ENCODE results near the gene RXRA.

The RXRA gene

DNA sequence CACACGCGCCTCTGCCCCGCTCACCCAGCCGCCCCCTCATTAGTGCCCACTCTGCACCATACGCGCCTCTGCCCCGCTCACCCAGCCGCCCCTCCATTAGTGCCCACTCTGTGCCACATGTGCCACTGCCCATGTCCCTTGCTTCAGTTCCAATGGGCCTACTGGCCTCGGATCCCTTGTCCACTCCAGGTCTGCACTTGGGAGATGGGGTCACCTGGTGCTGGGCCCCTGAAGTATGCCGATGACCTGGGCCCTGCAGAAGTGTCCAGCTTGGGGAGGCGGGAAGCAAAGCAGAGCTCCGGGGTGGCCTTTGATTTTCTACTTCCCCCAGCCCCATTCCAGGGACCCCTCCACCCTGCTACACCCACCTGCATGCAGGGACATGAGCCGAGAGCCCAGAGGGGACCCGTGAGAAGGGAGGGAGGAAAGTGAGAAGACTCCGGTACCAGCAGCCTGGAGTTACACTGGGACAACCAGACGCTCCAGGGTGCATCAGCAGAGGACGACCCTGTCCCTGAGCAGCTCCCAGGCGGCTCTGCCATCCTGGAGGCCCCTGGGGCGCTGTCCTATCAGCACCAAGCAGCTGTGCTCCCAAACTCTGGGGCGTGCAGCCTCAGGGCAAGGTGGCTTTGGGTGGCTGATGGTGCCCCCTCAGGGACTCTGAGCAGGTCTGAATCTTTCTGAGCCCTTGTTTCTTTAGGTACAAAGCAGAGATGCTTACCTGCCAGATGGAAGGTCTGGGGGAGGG lies 140.8 kb downstream of the RXRA start:
- TF ChIP-seq CTCF (conservative IDR thresholded peaks at IDR 0.05; ENCODE audit: low read length) = no peak
- no peak for DNase-seq (ENCODE audit: low read depth)
- no peak overlapping the region for H3K4me3 ChIP-seq (ENCODE audit: low read length)

DNA sequence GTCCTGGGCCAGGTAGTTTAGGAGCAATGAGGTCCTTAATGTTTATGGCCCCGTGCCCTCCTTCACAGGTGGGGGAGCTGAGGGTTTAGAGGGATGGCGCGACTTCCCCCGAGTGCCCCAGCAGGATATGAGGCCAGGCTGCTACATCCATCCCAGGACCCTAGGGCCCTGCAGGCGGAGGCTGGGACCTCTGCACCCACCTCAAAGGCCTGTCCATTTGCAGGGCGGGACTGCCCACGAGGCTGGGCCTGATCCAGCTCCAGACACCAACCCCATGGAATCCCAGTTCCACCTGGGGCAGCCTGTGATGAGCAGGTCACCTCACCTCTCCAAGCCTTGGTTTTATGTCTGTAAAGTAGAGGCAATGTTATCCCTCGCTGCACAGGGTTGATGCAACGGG lies 142.1 kb downstream of the RXRA start:
- no peak for DNase-seq (ENCODE audit: low read depth)
- H3K4me3 ChIP-seq (ENCODE audit: low read length) = no peak overlapping the region
- TF ChIP-seq CTCF (conservative IDR thresholded peaks at IDR 0.05; ENCODE audit: low read length) = no peak

DNA sequence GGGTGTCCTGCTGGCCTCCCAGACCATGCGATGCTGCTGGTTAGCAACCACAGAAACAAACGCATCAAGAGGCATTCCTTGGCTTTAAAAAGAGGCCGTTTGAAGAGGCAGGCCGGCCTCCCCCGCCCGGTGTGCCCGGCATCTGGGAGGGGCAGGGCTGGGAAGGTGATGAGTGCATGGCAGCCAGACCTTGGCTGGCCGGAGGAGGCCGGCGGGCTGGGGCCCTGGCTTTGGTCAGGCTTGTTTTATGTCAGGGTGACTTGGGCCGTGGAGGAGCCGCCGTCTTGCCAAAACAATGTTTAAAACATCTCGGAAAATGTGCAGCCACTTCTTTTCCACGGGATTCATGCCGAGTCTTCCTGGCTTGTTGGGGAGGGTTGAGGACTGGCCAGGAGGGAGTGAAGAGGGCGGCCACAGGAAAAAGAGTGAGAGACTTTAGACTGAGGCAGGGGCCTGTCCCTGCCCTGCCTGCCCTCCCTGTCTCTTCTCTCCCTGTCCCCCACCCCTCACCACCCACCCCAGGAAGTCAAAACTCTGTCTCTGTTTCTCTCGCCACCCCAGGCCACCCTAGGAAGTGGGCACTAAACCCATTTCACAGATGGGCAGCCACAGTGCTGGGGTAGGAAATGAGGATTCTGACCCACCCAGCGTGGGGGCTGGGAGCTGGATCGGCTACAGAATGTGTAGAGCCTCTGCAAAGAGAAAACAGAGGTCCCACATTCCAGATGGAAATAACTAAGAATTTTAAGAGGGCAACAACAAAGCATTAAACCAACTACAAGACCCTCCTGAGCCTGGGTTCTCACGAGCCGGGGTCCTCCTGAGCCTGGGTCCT lies 143.0 kb downstream of the RXRA start:
- no peak for TF ChIP-seq CTCF (conservative IDR thresholded peaks at IDR 0.05; ENCODE audit: low read length)
- H3K4me3 ChIP-seq (ENCODE audit: low read length) = no peak overlapping the region
- DNase-seq (ENCODE audit: low read depth) = peak; percentile 49

DNA sequence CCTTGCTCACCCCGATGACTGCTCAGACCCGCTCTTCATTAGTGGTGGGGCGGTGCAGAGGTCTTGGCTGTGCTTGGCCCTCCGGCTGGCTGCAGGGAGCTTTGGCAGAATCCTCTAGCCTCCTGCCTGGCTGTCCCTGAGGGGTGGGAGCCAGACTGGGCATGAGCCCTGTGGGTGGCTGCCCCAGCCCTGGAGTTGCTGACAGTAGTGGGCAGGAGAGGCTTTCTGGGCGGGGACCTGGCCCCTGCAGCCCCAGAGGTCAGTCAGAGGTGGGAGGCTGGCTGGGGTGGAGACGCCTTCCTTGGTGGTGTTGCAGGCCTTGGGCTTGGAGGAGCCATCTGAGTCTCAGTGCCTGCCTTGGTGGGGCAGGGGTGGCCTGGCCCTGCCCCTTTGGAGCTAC lies 146.0 kb downstream of the RXRA start:
- no peak for DNase-seq (ENCODE audit: low read depth)
- no peak for TF ChIP-seq CTCF (conservative IDR thresholded peaks at IDR 0.05; ENCODE audit: low read length)
- H3K4me3 ChIP-seq (ENCODE audit: low read length) = no peak overlapping the region

GRCh38 chr9:134473141-134474054 lies 147.1 kb downstream of the RXRA start:
- TF ChIP-seq CTCF (conservative IDR thresholded peaks at IDR 0.05; ENCODE audit: low read length) = no peak
- H3K4me3 ChIP-seq (ENCODE audit: low read length) = no peak overlapping the region
- DNase-seq (ENCODE audit: low read depth) = no peak

- TF ChIP-seq CTCF (conservative IDR thresholded peaks at IDR 0.05; ENCODE audit: low read length) = no peak
- peak; percentile 31 for DNase-seq (ENCODE audit: low read depth)
- no peak overlapping the region for H3K4me3 ChIP-seq (ENCODE audit: low read length)
These were observed 147.8 kb downstream of the RXRA start for GRCh38 chr9:134474055-134474370.
